Stimulated activated CD4-positive, alpha-beta T cell treated with anti-CD3 and anti-CD28 coated beads, Interleukin-1b, Interleukin-23, amount 100 ng/mL, for 4 hours (primary cell): Measurements from ENCODE around the gene SLC33A1.
"Not testable (repeated sequence)": the region's sequence is repeated elsewhere in the genome, so short reads cannot be mapped to it uniquely, and the experiment has no call there.

Source experiments
- DNase-seq, 2 donors: peaks; one replicate each; pipeline ENCODE4 v3.0.0-alpha.2; 2020; ENCODE audit warnings: low read depth in 2 of 2

The SLC33A1 gene

GRCh38 chr3:155854141-155854940 is at the start of gene SLC33A1:
TSS of gene SLC33A1 (minus strand) at chr3:155854427. CDS start at chr3:155853997, 430 bp downstream.
- DNase-seq = peak; percentile 94 to 96

GRCh38 chr3:155895379-155895900 is 41.2 kb upstream of the SLC33A1 start:
- no peak for DNase-seq

GRCh38 chr3:155891321-155891720 is 37.1 kb upstream of the SLC33A1 start:
- no peak for DNase-seq

- DNase-seq = no peak
These were observed 36.5 kb upstream of the SLC33A1 start for GRCh38 chr3:155890671-155891190.

- DNase-seq = no peak
These were observed 35.7 kb upstream of the SLC33A1 start for GRCh38 chr3:155889952-155890351.

- no peak for DNase-seq
These were observed 35.0 kb upstream of the SLC33A1 start for GRCh38 chr3:155889212-155889611.

GRCh38 chr3:155886915-155887314 is 32.7 kb upstream of the SLC33A1 start:
- DNase-seq = no peak

- DNase-seq = not testable (repeated sequence)
These were observed 32.1 kb upstream of the SLC33A1 start for GRCh38 chr3:155886348-155886747.

- no peak for DNase-seq
These were observed 31.1 kb upstream of the SLC33A1 start for GRCh38 chr3:155885292-155885691.

GRCh38 chr3:155884292-155884691 is 30.1 kb upstream of the SLC33A1 start:
- no peak for DNase-seq

- DNase-seq = no peak
These were observed 26.1 kb upstream of the SLC33A1 start for GRCh38 chr3:155880286-155880685.

GRCh38 chr3:155876503-155876902 is 22.3 kb upstream of the SLC33A1 start:
- no peak for DNase-seq

GRCh38 chr3:155876037-155876436 is 21.8 kb upstream of the SLC33A1 start:
- DNase-seq = no peak

GRCh38 chr3:155872904-155873646 is 18.8 kb upstream of the SLC33A1 start:
- no peak for DNase-seq

- DNase-seq = no peak
These were observed 17.5 kb upstream of the SLC33A1 start for GRCh38 chr3:155871746-155872158.

GRCh38 chr3:155870945-155871745 is 16.9 kb upstream of the SLC33A1 start:
- peak in 1 of 2 donors; percentile 40 for DNase-seq

- DNase-seq = peak; percentile 93 to 96
These were observed 16.1 kb upstream of the SLC33A1 start, which contains the start of gene GMPS for GRCh38 chr3:155870133-155870944. TSS of gene GMPS (plus strand) at chr3:155870650. CDS start at chr3:155870871, 221 bp downstream.

- DNase-seq = no peak
These were observed 15.5 kb upstream of the SLC33A1 start for GRCh38 chr3:155869691-155870090.

- no peak for DNase-seq
These were observed 9.0 kb upstream of the SLC33A1 start for GRCh38 chr3:155863072-155863784.
